Lower lobe of right lung (tissue), 2 donors: ENCODE measurements around the gene RFTN2. TPM values are rescaled to one million over a fixed set of nuclear protein-coding genes. Genes with fewer than 3 reads are reported as not detected.
A peak's percentile ranks its signal among the peaks of the same experiment; 100 is the strongest.

Experiments
- ATAC-seq, 2 donors: fragments of 200-7000 bp; cut with Tn5 transposase; one replicate each; pipeline ENCODE4 v1.9.1; 2020 to 2022; ENCODE audit warnings: mild to moderate bottlenecking in 2 of 2, moderate library complexity in 2 of 2
- DNase-seq: peaks from one replicate; pipeline ENCODE4 v3.0.0-alpha.2; 2020
- H3K27ac ChIP-seq: fragments of 200-600 bp; one replicate; pipeline ENCODE4 v1.8.0; 2022
- H3K27me3 ChIP-seq: fragments of 200-600 bp; one replicate; pipeline ENCODE4 v1.8.0; 2022; ENCODE audit warnings: low read depth
- H3K36me3 ChIP-seq: fragments of 200-600 bp; one replicate; pipeline ENCODE4 v1.8.0; 2022; ENCODE audit warnings: mild to moderate bottlenecking
- H3K4me1 ChIP-seq: fragments of 200-600 bp; one replicate; pipeline ENCODE4 v1.8.0; 2022
- H3K4me3 ChIP-seq: fragments of 200-600 bp; one replicate; pipeline ENCODE4 v1.8.0; 2022; ENCODE audit warnings: mild to moderate bottlenecking
- H3K9me3 ChIP-seq: fragments of 200-600 bp; one replicate; pipeline ENCODE4 v1.8.0; 2022
- CTCF ChIP-seq: fragments of 200-600 bp; IDR thresholded peaks from one replicate; pipeline ENCODE4 v1.8.0; 2022; ENCODE audit warnings: antibody characterized with exemption, mild to moderate bottlenecking
- intact Hi-C: fragments of 100-400 bp; cut with DNase I; formaldehyde crosslinking; loops from one replicate; pipeline ENCODE4 v1.11.0; 2022
- total RNA-seq: library from RNA; stranded (reverse); fragmentation: NEBNext Ultra II Directional; extraction: Animal tissue kit (Norgen Biotek cat#: 25700); gene quantifications from one replicate; pipeline ENCODE4 v1.2.1, GENCODE V29; 2021
- donor health status: DM: no; HTN: yes; CAD: no; lungs with severe emphysema.

RFTN2 gene
- total RNA-seq, 1 donor from 2014 or later, result 4.3 TPM

GRCh38 chr2:197626965-197627625, 48.3 kb downstream of the RFTN2 start:
- no peaks in the 10 kb centered on the region for H3K27me3 ChIP-seq
- H3K9me3 ChIP-seq, result no peaks in the 10 kb centered on the region
- ATAC-seq (peak in 1 of 2 donors; percentile 48), DNase-seq (no peak)
- no peaks in the 10 kb centered on the region for H3K4me1 ChIP-seq
- no peak for TF ChIP-seq CTCF
- no peak overlapping the region for H3K4me3 ChIP-seq
- intact Hi-C loops, result no loop called here
- no peaks in the 10 kb centered on the region for H3K36me3 ChIP-seq
- no peak overlapping the region for H3K27ac ChIP-seq

GRCh38 chr2:197620133-197620532, 55.3 kb downstream of the RFTN2 start:
- DNase-seq (no peak), ATAC-seq (no peak)
- no peak overlapping the region for H3K4me3 ChIP-seq
- intact Hi-C loops, result no loop called here
- H3K27me3 ChIP-seq, result no peaks in the 10 kb centered on the region
- no peak for TF ChIP-seq CTCF
- no peaks in the 10 kb centered on the region for H3K36me3 ChIP-seq
- no peak overlapping the region for H3K27ac ChIP-seq
- H3K4me1 ChIP-seq, result peaks cover 6% of the 10 kb centered on the region
- no peaks in the 10 kb centered on the region for H3K9me3 ChIP-seq

- peak; percentile 91 to 94 for ATAC-seq
- Histone ChIP-seq H3K27ac (no peak overlapping the region), H3K9me3 (no peaks in the 10 kb centered on the region), H3K4me3 (no peak overlapping the region), H3K27me3 (no peaks in the 10 kb centered on the region), H3K4me1 (peaks cover 18% of the 10 kb centered on the region), H3K36me3 (no peaks in the 10 kb centered on the region)
- intact Hi-C loops, result no loop called here
- DNase-seq, result no peak
- TF ChIP-seq CTCF, result peak; percentile 13
Measured at GRCh38 chr2:197615016-197615652, 60.3 kb downstream of the RFTN2 start.

GRCh38 chr2:197614532-197614931, 60.9 kb downstream of the RFTN2 start:
- ATAC-seq (peak; percentile 77 to 78), DNase-seq (no peak)
- H3K27ac ChIP-seq, result no peak overlapping the region

GRCh38 chr2:197613509-197613987, 61.8 kb downstream of the RFTN2 start:
- TF ChIP-seq CTCF, result no peak
- Histone ChIP-seq H3K9me3 (no peaks in the 10 kb centered on the region), H3K27me3 (no peaks in the 10 kb centered on the region), H3K4me3 (no peak overlapping the region), H3K4me1 (peaks cover 18% of the 10 kb centered on the region), H3K36me3 (no peaks in the 10 kb centered on the region), H3K27ac (no peak overlapping the region)
- intact Hi-C loops, result no loop called here
- ATAC-seq (peak in 1 of 2 donors; percentile 40), DNase-seq (no peak)

More at GRCh38 chr2:197614532-197614931, 60.9 kb downstream of the RFTN2 start:
- no peak overlapping the region for H3K4me3 ChIP-seq
- peaks cover 18% of the 10 kb centered on the region for H3K4me1 ChIP-seq
- no peak for TF ChIP-seq CTCF
- intact Hi-C loops, result no loop called here
- no peaks in the 10 kb centered on the region for H3K36me3 ChIP-seq
- H3K9me3 ChIP-seq, result no peaks in the 10 kb centered on the region
- no peaks in the 10 kb centered on the region for H3K27me3 ChIP-seq
